Glutamatergic neuron (in vitro differentiated cells): ENCODE measurements around the gene FANK1. TPM values are rescaled to one million over a fixed set of nuclear protein-coding genes. Genes with fewer than 3 reads are reported as not detected.
"Not testable (repeated sequence)": the region's sequence is repeated elsewhere in the genome, so short reads cannot be mapped to it uniquely, and the experiment has no call there.

Source experiments
- DNase-seq: peaks from one replicate; pipeline ENCODE4 v3.0.0; 2022
- H3K27ac Mint-ChIP-seq: one replicate; pipeline ENCODE4 v1.8.0; 2020; ENCODE audit warnings: mild to moderate bottlenecking, mixed read lengths, inconsistent platforms; ENCODE audit not compliant: unreplicated experiment
- H3K27me3 Mint-ChIP-seq: one replicate; pipeline ENCODE4 v1.8.0; 2020; ENCODE audit warnings: mild to moderate bottlenecking, moderate library complexity, mixed read lengths, inconsistent platforms; ENCODE audit not compliant: unreplicated experiment
- H3K36me3 Mint-ChIP-seq: one replicate; pipeline ENCODE4 v1.8.0; 2020; ENCODE audit warnings: mild to moderate bottlenecking, mixed read lengths, inconsistent platforms; ENCODE audit not compliant: unreplicated experiment
- H3K4me1 Mint-ChIP-seq: one replicate; pipeline ENCODE4 v1.8.0; 2020; ENCODE audit warnings: mild to moderate bottlenecking, low read depth, mixed read lengths, inconsistent platforms; ENCODE audit not compliant: unreplicated experiment
- H3K4me3 Mint-ChIP-seq: one replicate; pipeline ENCODE4 v1.8.0; 2020; ENCODE audit warnings: mild to moderate bottlenecking, mixed read lengths, inconsistent platforms; ENCODE audit not compliant: unreplicated experiment
- H3K9me3 Mint-ChIP-seq: one replicate; pipeline ENCODE4 v1.8.0; 2020; ENCODE audit warnings: mild to moderate bottlenecking, moderate library complexity, mixed read lengths, inconsistent platforms; ENCODE audit not compliant: unreplicated experiment
- CTCF ChIP-seq: fragments of 200-600 bp; sonication (generic); IDR thresholded peaks from one replicate; pipeline ENCODE4 v1.5.0; 2021; ENCODE audit not compliant: partially characterized antibody, unreplicated experiment
- total RNA-seq: library from RNA; stranded (reverse); fragmentation: NEBNext Ultra II Directional; extraction: Animal tissue kit (Norgen Biotek cat#: 25700); gene quantifications from one replicate; pipeline ENCODE4 v1.2.1, GENCODE V29; 2021; ENCODE audit not compliant: unreplicated experiment

The FANK1 gene
- total RNA-seq, 1 donor from 2014 or later, result 0.59 TPM

GRCh38 chr10:125925262-125925834 lies 29.0 kb downstream of the FANK1 start:
- no peaks in the 10 kb centered on the region for H3K27me3 Mint-ChIP-seq
- H3K9me3 Mint-ChIP-seq, result no peaks in the 10 kb centered on the region
- H3K36me3 Mint-ChIP-seq, result no peaks in the 10 kb centered on the region
- no peak overlapping the region for H3K4me3 Mint-ChIP-seq
- no peaks in the 10 kb centered on the region for H3K4me1 Mint-ChIP-seq
- no peak for TF ChIP-seq CTCF
- H3K27ac Mint-ChIP-seq, result no peak overlapping the region
- no peak for DNase-seq

DNA sequence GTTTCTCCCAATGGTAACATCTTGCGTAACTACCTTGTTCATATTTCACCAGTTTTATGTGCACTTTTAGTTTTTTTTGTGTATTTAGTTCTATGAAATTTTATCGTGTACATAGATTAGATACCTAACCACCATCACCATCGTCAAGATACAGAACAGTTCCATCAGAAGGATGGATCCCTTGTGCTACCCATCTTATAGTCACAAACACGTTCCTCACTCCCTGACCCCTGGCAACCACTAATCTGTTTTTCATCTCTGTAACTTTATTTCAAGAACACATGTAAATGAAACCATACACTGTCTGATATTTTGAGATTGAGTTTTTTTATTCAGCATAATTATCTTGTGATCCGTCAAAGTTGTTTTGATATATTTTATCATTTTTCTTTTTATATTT lies 29.9 kb downstream of the FANK1 start:
- Mint-ChIP-seq H3K36me3 (no peaks in the 10 kb centered on the region), H3K27me3 (no peaks in the 10 kb centered on the region), H3K4me3 (no peak overlapping the region), H3K27ac (no peak overlapping the region), H3K4me1 (no peaks in the 10 kb centered on the region), H3K9me3 (no peaks in the 10 kb centered on the region)
- no peak for DNase-seq
- no peak for TF ChIP-seq CTCF

DNA sequence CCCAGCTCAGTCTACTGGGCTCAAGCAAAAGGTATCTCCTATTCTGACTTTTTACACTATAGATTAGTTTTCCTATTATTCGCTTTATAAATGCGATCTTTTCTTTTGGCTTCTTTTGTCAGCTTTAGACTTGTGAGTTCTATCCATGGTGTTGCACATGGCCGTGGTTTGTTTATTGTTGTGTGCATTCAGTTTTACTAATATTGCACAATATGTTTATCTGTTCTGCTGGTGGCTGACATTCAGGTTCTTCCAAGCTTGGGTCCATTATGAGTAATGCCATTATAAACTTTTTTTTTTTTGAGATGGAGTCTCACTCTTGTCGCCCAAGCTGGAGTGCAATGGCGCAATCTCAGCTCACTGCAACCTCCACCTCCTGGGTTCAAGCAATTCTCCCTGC lies 30.9 kb downstream of the FANK1 start:
- H3K27ac Mint-ChIP-seq, H3K9me3 Mint-ChIP-seq, H3K27me3 Mint-ChIP-seq, H3K36me3 Mint-ChIP-seq, H3K4me1 Mint-ChIP-seq, H3K4me3 Mint-ChIP-seq, DNase-seq: not testable (repeated sequence)

GRCh38 chr10:125928928-125929585 lies 32.7 kb downstream of the FANK1 start:
- TF ChIP-seq CTCF, result no peak
- Mint-ChIP-seq H3K27me3 (no peaks in the 10 kb centered on the region), H3K27ac (no peak overlapping the region), H3K4me3 (no peak overlapping the region), H3K36me3 (no peaks in the 10 kb centered on the region), H3K9me3 (no peaks in the 10 kb centered on the region), H3K4me1 (no peaks in the 10 kb centered on the region)
- no peak for DNase-seq

DNA sequence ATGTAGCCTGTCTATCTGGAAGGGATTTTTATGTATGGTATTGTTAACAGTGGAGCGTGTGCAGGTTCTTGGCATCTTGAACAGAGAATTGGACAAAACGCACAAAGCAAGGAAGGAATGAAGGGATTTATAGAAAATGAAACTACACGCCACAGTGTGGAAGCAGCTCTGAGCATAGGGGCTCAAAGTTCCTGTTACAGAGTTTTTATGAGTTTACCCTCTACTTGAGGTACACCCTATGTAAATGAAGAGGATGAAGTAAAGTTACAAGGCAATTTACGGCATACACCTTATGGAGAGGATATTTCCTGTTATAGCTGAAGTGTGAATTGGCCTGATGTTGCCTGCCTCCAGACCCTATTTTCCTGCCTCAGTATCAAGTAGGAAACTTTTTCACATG lies 33.3 kb downstream of the FANK1 start:
- H3K4me3 Mint-ChIP-seq, result no peak overlapping the region
- H3K27ac Mint-ChIP-seq, result no peak overlapping the region
- TF ChIP-seq CTCF, result no peak
- no peaks in the 10 kb centered on the region for H3K9me3 Mint-ChIP-seq
- H3K36me3 Mint-ChIP-seq, result no peaks in the 10 kb centered on the region
- no peaks in the 10 kb centered on the region for H3K27me3 Mint-ChIP-seq
- no peak for DNase-seq
- no peaks in the 10 kb centered on the region for H3K4me1 Mint-ChIP-seq
